MV-4-11 (cell line): ENCODE results near the gene FRAS1.
"Not testable (repeated sequence)": the region's sequence is repeated elsewhere in the genome, so short reads cannot be mapped to it uniquely, and the experiment has no call there.

Experiments
- DNase-seq: peaks from one replicate; lab custom pipeline; 2025; lab: John Stamatoyannopoulos, UW

FRAS1 gene

GRCh38 chr4:78167510-78167909 is 110.4 kb downstream of the FRAS1 start:
- DNase-seq: no peak

- DNase-seq: no peak
These were observed 110.9 kb downstream of the FRAS1 start for GRCh38 chr4:78168029-78168428.

GRCh38 chr4:78169728-78170127 is 112.6 kb downstream of the FRAS1 start:
- no peak for DNase-seq

- DNase-seq: no peak
These were observed 114.4 kb downstream of the FRAS1 start for GRCh38 chr4:78171482-78171881.

- no peak for DNase-seq
These were observed 117.8 kb downstream of the FRAS1 start for GRCh38 chr4:78174891-78175290.

GRCh38 chr4:78179196-78179595 is 122.1 kb downstream of the FRAS1 start:
- no peak for DNase-seq

- DNase-seq: not testable (repeated sequence)
These were observed 124.6 kb downstream of the FRAS1 start for GRCh38 chr4:78181681-78182234.

- no peak for DNase-seq
These were observed 127.5 kb downstream of the FRAS1 start for GRCh38 chr4:78184584-78184983.

GRCh38 chr4:78185117-78185516 is 128.0 kb downstream of the FRAS1 start:
- no peak for DNase-seq

- no peak for DNase-seq
These were observed 129.7 kb downstream of the FRAS1 start for GRCh38 chr4:78186597-78187543.

- DNase-seq: no peak
These were observed 132.9 kb downstream of the FRAS1 start for GRCh38 chr4:78190068-78190467.

GRCh38 chr4:78190595-78190994 is 133.5 kb downstream of the FRAS1 start:
- DNase-seq: no peak

- no peak for DNase-seq
These were observed 140.8 kb downstream of the FRAS1 start for GRCh38 chr4:78197947-78198346.

GRCh38 chr4:78199984-78200383 is 142.9 kb downstream of the FRAS1 start:
- no peak for DNase-seq

- DNase-seq: no peak
These were observed 143.8 kb downstream of the FRAS1 start for GRCh38 chr4:78200949-78201348.

- DNase-seq: no peak
These were observed 147.1 kb downstream of the FRAS1 start for GRCh38 chr4:78204176-78204575.

GRCh38 chr4:78205591-78205990 is 148.5 kb downstream of the FRAS1 start:
- no peak for DNase-seq

GRCh38 chr4:78207541-78207940 is 150.4 kb downstream of the FRAS1 start:
- no peak for DNase-seq

GRCh38 chr4:78207951-78208350 is 150.8 kb downstream of the FRAS1 start:
- DNase-seq: no peak

- DNase-seq: not testable (repeated sequence)
These were observed 151.8 kb downstream of the FRAS1 start for GRCh38 chr4:78208896-78209295.

GRCh38 chr4:78210694-78211410 is 153.7 kb downstream of the FRAS1 start:
- no peak for DNase-seq

GRCh38 chr4:78213218-78213617 is 156.1 kb downstream of the FRAS1 start:
- no peak for DNase-seq

- no peak for DNase-seq
These were observed 157.0 kb downstream of the FRAS1 start for GRCh38 chr4:78214078-78214477.
